GM18909 (cell line): Measurements from ENCODE around the gene DPP4.

ENCODE experiments used
- ATAC-seq: cut with Tn5 transposase; IDR thresholded peaks from one replicate; pipeline ENCODE4 v1.9.1; 2021; ENCODE audit warnings: mild to moderate bottlenecking; ENCODE audit not compliant: unreplicated experiment, poor library complexity

Gene DPP4

DNA sequence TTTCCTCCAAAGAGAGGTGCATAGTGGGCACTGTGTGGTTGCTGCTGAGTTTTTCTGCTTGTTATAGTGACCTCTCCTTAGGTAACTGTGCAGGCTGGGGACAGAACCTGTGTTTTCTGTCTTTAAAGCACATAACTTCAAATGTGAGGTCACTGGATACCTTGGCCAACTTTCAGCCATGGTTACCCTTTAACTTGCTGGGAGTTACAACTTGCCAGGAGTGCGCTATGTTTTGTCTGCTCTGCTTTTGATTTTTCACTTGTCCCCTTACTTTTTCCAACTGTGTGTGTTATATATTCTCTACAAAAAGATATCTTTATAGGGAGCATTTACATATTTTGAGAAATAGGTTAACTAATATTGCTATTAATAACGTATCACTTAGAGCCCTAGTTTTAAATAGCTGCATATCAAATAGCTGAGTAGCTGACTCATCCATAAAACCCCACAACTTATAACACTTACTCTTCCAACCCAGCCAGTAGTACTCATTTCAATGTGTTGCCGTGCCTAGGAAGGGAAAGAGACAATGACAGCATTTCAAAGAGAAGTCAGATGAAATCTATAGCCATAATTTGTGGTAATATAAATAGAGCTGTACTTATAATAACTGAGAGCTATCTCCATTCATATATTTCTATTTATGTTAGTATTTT lies 51.6 kb downstream of the DPP4 start:
- no peak for ATAC-seq

DNA sequence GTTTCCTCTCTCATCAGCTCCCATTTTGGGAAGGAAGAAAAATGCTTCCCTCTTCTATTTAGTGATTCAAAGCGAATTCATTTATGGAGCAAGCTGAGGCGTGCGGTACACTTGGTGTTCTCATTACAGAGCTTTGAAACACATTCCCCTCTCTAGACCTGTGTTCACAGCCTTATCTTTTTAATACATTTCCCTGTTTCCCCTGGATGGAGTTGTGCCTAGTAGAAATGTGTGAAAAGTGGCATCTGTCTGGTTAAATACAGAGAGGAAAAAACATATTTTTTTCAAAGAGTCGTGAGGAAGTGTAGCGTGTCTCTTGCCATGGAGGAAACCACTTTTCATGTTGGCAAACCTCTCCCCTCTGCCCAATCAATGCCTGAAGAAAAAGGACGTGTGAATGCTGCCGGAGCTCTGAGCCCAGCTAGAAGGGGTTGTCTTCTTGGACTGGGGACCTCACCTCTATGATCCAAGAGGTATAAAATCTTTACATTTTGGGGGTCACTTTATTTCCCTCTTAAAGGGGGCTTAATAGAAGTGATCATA lies 52.4 kb downstream of the DPP4 start:
- ATAC-seq = no peak

DNA sequence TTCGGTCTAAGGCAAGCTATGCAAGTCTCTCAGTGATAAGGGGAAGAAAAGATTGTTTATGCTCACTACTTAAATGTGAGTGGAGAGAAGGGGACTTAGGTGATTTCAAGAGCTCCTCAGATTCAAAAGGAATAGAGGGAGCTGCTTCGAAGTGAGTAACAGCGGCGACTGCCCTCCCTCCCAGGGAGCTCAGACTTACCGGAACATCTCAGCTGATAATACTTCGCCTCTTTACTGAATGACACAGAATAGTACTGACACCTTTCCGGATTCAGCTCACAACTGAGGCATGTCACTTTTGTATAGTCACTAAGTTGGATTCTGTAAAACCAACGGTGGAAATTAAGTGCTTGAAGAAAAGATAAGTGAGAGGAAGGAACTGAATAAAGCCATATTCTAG lies 55.5 kb downstream of the DPP4 start:
- ATAC-seq = no peak

DNA sequence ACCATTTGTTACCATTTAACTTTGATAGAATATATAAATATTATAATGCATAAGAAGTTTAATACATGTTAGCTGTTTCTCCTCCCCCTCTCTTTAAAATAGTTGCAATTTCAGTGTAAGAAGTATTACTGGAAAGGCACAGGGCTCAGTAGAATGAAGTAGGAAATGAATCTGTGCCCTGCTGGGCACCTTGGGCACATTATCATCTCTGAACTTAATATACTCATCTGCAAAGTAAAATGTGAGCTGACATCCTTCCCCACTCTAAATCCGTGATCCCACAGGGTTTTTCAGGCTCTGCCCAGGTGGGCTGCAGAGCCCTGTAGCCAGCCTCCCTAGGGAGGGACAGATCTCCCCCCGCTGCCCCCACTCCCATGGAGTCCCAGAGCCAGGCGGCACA lies 56.8 kb downstream of the DPP4 start:
- no peak for ATAC-seq

DNA sequence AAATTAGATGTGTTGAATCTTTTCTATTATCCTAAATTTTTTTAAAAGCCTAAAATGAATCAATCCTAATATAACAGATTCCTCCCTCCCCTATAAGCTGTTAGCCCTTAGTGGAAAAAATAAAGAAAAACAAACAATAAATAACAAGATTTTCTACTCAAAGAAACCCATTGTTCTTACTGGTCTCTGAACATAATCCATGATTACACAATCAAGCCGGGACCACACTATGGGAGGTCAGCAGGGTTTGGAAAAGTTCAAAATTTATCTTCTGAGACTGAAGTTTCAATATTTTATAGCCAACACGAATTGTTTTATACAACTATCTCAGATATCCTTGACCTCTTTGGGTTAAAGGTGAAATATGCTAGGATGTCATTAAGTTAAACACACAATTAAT lies 57.9 kb downstream of the DPP4 start:
- ATAC-seq = no peak

DNA sequence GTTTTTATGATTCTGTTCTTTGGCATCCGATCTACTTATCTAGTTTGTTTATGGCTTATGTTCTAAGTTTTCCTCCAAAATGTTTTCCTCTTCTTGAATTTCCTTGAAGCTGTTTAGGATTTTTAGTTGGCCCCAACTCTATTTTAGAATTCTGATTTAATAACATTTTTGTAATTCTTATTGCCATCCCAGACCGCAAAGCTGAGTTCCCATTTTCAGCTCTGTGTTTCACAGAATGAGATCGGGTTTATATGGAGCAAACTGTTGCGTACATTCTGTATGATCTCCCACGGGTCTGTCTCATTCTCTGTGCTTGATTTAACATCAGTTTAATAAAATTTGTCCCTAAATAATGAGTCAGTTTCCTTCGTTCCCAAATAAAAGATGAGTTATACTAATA lies 59.3 kb downstream of the DPP4 start:
- ATAC-seq = no peak

DNA sequence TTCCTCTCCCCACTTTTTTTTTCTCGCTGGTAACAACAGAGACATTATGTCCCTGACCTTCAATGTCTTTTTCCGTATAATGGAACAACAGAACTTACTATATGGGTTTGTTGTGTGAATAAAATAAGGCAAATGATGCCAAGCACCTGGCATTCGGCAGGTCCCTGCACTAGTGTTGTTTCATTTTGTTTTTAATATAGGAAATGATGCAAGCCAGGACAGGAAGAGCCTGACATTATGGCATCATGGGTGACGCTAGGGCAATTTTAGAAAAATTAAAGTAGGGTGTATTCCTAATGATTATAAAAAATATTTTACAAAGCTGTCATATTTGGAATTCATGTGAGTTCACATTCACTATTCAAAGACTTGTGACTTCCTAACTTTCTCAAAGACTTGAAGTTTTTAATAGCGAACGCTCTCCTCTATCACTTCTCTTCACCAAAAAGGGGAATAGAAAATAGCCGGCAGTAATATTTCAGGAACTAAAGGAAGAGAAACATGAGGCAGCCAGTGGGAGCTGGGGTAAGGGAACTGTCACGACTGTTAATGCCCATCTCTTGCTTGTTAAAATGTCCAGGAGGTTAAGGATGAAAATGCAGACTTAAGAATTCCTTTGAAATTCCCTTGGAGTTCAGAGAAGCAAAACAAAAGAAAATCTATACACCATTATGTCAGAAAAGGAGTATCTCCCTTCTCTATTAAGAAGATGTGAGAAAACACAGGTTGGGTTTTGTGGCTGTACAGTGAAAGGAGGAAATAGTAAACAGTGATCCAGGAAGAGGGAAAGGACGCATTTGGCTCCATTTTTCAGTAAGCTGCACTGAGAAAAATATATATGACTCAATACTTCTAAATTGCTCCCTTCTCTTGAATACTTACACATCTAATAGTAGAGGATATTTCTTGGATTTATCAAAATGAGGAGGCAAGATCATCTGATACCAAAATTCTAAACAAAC lies 60.2 kb downstream of the DPP4 start:
- no peak for ATAC-seq

DNA sequence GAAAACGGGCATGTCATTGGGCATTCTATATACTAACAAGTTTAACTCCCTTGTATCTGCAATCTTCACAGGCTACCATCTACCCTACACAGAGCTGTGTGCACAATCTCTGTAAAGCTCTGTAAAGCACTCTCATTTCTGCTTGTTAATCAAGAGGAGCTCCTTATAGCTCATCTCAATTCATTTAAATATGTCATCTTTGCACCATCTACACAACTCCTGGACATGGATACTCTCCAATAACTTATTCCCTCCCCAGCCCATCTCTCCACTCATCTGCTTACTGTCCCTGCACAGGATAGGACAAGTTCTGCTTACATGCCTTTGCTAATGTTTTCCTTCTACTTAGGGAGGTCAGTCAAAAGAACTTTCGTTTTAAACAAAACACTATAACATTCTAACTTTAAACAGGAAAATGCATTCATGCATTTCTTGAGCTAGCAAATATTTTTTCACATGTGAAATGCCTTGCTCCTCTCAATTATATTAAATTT lies 61.4 kb downstream of the DPP4 start:
- no peak for ATAC-seq

DNA sequence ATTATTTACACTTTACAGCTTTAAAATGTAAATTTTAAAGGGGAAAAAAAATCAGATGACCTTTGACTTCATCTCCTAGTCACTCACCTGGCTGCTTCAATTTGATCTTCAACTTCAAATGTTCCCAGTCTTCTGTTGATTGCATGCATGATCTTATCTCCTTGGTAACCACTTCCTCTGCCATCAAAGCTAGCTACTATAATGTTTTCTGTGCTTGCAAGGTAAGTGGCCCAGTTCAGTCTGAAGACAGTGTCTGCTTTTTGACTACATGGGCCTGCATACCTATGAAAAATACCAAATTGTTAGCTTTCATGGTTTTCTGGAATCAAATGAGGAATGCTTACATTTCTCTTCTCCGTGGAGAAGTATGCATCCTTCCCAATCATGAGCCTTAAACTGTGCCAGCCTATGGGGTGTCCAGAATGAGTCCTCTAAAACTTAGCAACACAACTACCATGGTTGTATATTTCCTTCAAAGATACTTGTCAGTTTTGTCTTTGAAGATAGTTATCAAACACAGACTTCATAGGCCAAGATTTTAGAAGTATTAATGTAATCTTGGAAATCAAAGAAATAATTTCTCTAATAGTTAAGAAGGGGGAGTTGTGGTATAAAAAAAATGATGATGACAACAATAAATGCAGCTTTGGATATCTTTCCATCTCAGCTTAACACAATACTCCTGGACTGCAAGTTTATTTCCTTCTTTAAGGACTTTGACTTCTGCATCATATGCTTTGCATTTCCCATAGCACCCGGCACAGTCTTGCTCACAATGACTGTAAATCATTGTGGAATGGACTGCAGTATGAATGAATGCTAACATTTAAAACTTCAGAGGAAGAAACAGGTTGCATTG lies 62.1 kb downstream of the DPP4 start:
- no peak for ATAC-seq

DNA sequence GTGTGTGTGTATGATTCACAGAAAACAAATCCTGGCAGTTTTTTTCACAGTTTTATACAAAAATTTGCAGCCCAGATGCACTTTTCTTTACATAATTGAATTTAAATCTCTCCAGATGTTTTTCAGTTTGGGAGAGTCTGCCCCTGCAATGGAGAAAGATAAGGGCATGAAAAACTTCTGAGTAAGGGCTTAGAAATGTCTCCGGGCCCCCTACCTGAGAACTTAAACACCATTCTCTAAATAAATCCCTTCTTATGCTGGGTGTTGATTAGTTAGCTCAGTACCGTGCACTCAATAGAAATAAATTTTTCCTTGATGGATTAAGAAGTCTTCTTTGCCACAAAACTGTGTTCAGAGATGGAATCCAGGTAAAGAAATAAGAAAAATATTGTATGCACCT lies 64.5 kb downstream of the DPP4 start:
- ATAC-seq = no peak

DNA sequence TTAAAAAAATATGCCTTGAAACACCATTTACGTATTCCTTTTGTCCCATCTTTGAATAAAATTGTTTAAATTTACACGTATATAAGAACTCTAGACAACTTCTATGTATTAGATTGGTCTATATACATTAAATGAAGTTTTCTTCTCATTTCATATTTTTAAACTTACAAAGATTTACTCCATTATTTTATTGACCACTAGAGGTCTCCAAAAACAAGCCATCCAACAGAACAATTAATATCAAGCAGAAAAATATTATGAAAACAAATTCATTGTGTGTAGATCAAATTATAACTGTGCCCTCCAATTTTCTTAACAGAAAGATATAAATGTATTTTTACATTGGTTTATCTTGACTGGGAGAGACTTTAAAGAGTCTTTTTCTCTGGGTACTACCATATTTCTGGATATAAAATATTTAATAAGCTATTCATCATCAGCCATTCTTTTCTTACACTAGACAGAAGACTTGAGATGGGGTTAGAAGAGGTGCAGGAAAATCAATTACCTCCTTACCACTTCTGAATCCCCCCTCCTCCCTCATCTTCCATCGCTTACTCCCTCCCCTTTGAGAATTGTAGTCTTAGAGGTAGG lies 66.5 kb downstream of the DPP4 start:
- no peak for ATAC-seq

DNA sequence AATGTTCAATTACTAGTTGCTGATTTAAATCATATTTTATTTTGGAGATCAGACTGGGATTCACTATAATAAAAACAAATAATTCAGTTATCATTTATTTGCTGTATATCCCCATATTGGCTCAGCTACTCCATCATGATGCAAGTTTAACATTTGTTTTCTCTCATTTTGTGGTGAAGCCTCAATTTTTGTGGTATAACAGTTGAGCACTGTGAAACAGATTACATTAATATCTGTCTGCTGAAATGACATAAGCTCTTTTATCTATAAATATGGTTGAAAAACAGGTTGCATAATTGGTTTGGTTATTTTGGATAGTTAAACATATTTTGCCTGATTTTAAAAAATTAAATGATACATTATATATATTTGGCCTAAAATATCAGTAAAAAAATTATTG lies 67.7 kb downstream of the DPP4 start:
- ATAC-seq = no peak

DNA sequence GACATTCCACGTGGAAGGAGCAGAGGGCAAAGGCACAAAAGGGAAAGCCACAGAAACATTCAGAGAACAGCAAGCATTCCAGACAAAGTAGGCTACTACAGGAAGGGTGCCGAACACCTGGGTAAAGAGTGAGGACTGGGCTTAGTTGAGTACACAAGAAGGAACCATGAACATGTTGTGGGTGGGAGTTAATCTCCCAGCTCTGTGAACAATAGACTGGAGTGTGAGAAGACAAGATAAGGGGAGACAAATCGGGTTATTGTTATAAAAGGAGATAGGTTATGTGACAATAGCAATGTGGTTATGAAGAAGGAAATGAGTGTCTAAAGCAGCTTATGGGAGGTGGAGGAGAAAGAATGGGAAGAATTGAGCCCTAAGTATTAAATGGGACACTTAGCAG lies 70.0 kb downstream of the DPP4 start:
- ATAC-seq = no peak

DNA sequence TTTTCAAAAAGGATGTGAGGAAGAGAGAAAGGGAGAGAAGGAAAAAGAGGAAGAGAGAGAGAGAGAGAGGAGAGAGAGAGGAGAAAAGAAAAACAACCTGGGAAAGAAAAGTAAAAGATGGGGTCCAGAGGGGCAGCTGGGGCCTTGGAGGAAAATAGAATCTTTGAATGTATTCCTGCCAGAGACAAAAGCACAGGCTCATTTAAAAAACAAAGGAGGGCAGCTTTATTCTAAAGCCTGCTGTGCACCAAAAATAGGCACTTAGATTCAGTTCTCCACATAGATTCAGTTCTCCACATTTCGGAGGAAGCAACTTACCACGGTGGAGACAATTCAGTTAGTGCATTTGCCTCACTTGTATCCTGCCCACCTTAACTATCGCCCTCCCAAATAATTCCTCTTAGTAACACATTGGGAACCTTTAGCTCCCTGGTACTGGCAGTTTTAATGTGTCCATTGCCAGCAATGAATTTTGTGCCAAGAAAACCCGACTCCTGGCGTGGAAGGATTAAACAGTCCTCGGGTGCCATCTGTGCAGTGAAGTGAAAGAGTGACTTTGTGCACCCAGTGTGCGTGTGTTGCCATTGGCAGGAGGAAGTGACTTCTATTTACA lies 71.3 kb downstream of the DPP4 start:
- ATAC-seq = no peak

DNA sequence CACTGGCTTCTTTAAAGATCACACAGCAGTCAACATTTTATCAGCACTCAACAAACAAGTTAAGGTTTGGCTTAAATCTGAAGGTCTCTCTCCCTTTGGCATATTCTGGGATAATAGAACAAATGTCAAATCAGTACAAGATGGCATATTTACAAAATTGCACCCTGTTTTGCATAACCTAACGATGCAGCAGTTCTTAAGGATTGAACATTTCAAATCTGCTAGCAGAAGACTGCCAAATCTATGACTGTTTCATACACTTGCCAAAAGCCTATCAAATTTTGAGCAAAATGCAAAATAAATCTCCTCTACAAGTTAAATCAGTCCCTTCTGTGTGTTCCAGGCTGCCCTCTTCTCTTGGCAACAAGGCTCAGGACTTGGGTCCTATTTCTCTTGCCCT lies 73.6 kb downstream of the DPP4 start:
- ATAC-seq = no peak

DNA sequence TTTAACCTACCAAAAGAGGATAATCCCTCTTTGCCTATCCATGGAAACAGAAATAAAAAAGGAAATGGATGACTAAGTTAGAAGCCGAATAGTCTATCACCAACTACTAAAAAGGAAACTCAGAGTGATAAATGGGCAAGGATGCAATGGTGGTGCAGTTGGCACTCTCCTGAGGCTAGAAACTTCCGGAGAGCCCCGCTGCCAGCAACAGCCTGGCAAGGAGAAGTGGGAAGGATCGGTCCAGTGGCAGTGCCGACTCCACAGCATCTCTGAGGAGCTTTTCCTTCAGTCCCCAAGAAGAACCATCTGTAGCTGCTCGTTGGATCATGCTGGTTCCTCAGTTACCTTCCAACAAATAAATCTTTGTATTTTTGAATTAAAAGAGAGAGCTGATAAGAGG lies 74.7 kb downstream of the DPP4 start:
- ATAC-seq = no peak

DNA sequence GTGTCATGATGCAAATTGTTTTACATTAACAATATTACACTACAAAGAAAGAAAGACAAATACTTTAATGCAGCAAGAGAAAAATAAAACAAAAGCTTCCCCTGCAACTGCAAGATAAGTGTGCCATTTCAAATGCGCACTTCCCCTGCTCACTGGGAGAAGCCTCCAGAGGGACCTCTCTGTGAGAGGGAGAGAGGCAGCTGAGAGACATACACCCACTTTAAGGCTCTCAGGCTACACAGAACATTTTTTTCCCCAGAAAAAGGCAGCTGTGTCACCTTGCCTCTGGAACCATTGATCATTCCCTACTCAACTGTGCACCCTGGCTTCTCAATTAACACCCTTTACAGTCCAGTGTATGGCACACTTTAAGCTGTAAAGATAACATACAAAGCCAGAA lies 75.2 kb downstream of the DPP4 start:
- ATAC-seq = no peak

DNA sequence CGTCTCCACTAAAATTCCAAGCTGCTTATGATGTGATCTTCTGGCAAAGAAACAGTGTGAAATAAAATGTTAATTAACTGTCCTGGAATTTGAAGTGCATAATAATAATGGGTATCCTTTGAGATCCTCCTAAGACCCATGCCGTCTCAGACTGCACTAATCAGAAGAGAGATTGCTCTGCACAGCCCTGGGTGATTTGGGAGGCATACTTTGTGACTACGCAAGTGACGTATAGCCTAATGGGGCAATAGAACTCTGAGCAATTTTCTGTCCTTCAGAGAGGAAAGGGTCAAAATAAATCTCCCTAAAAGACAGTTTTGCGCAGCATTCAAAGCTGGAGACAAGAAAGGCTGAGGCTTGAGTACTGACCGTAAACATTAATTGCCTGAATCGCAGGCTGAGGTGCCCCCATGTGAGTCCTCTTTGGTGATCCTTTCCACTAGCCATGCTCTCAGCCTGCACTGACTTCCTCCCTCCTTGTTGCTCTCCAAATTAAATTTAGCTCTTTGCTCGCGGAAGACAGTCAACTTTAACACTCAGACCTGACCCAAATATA lies 76.0 kb downstream of the DPP4 start:
- no peak for ATAC-seq

DNA sequence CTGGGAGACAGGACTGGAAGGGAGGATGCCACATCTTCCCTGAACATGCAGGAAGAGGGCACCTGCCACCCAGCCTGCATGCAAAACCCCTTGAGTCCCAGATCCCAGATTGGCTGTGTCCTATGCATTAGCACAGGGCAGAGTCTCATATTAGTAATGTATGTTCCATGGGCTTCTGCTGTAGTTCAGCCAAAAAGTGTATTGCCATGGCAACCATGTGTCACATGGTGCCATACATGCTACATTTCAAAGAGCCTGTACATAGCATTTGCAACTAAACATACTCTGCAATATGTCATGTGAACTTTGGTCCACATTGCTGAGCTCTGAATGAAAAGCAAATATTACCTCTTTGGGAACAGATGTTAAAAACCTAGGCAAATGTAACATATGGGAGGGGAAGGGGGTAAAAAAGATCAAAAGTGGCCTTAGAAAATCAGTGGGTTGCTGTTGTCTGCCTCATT lies 78.4 kb downstream of the DPP4 start:
- no peak for ATAC-seq
